ENCODE data around the gene CLMN. TPM values are rescaled to one million over a fixed set of nuclear protein-coding genes. Genes with fewer than 3 reads are reported as not detected.

Gene CLMN
- total and polyA plus RNA-seq, 2 of the 4 experiments (the other 2 are of a cell fraction): 0.10 to 0.18 TPM

DNA sequence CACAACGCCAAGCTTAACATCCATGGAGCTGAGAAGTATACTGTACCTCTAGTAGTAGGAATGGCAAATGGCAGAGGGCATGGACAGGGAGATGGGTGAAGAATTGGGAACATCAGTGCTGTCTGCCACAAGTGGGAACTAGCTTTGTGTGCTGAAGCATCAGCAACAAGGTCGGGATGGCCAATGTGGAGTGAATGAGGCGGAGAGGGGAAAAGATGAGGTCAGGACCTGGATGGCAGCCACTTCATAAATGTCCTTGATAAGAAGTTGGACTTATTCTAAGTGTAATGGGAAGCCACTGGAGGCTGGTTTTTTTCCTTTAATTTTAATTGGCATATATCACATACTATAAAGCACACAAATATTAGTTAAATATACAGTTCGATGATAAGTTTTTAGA is 21.9 kb upstream of the CLMN start:
- no peak for ATAC-seq (ENCODE audit: low read depth)
- H2AK5ac ChIP-seq (ENCODE audit: low read depth, low read length): no peak overlapping the region

More for the DNA sequence above, 21.9 kb upstream of the CLMN start:
- Histone ChIP-seq H3K4ac (ENCODE audit: low read depth, low read length) (no peak overlapping the region), H2BK15ac (ENCODE audit: low read depth, low read length) (no peak overlapping the region), H3K56ac (ENCODE audit: extremely low read depth, insufficient read depth, low read length) (no peak overlapping the region), H4K20me1 (ENCODE audit: insufficient read depth, low read length) (no peaks in the 10 kb centered on the region), H4K8ac (ENCODE audit: low read depth in 2 of 2, low read length in 2 of 2) (no peak overlapping the region), H3K14ac (replicated peaks; ENCODE audit: low read depth, low read length) (no peak overlapping the region), H2AFZ (replicated peaks; ENCODE audit: low read length, poor library complexity) (no peak overlapping the region), H3K27ac (ENCODE audit: insufficient read depth, low read length) (no peak overlapping the region), H4K91ac (ENCODE audit: insufficient read depth, low read depth, low read length) (no peak overlapping the region), H3K36me3 (ENCODE audit: control insufficient read depth, insufficient read depth, low read length) (no peaks in the 10 kb centered on the region), H3K27me3 (ENCODE audit: control insufficient read depth, insufficient read depth, low read length) (no peaks in the 10 kb centered on the region; the same call in 1 of the 2 replicates), H2BK20ac (ENCODE audit: low read depth, low read length) (no peak overlapping the region), H2BK120ac (ENCODE audit: low read depth, low read length) (no peak overlapping the region), H3K9me3 (ENCODE audit: control insufficient read depth, insufficient read depth, low read length) (no peaks in the 10 kb centered on the region), H2BK5ac (ENCODE audit: low read depth, low read length, poor library complexity, severe bottlenecking) (no peak overlapping the region), H3K4me1 (ENCODE audit: control insufficient read depth, insufficient read depth, low read length) (no peaks in the 10 kb centered on the region), H3K18ac (ENCODE audit: low read depth, low read length) (no peak overlapping the region), H3K79me1 (ENCODE audit: low read depth in 1 of 2, low read length in 2 of 2) (no peaks in the 10 kb centered on the region), H3K4me3 (ENCODE audit: insufficient read depth, low read depth, low read length) (no peak overlapping the region), H3K4me2 (ENCODE audit: low read depth, low read length) (no peak overlapping the region), H3K9ac (ENCODE audit: low read depth, low read length) (no peak overlapping the region), H4K5ac (ENCODE audit: low read depth, low read length) (no peak overlapping the region), H3K23ac (ENCODE audit: low read depth, low read length) (no peak overlapping the region), H2AK9ac (replicated peaks; ENCODE audit: low read depth, low read length, poor library complexity) (no peak overlapping the region), H3K9me1 (ENCODE audit: insufficient read depth, low read length) (no peaks in the 10 kb centered on the region)
- ChIA-PET POLR2A (ENCODE audit: unreplicated experiment) (no interaction called here), CTCF (no interaction called here)
- in situ Hi-C loops (cut with MboI; ENCODE audit: low sequenced_read_pairs) (no loop called here), intact Hi-C loops (cut with micrococcal nuclease) (no loop called here), dilution Hi-C loops (cut with HindIII; ENCODE audit: low sequenced_read_pairs, unreplicated experiment) (no loop called here)
- no peak for DNase-seq
- TF ChIP-seq NFE2L2 (IDR thresholded peaks at IDR 0.05; ENCODE audit: low read depth, low read length) (no peak), CHD1 (IDR thresholded peaks at IDR 0.05; ENCODE audit: low read depth, low read length) (no peak), POLR2A (IDR thresholded peaks at IDR 0.05; ENCODE audit: low read depth, low read length) (no peak), RFX5 (IDR thresholded peaks at IDR 0.05; ENCODE audit: low read depth, low read length) (no peak), MAZ (IDR thresholded peaks at IDR 0.05; ENCODE audit: borderline replicate concordance, low read depth, low read length) (no peak), RAD21 (IDR thresholded peaks at IDR 0.05; ENCODE audit: low read length) (no peak), FOS (IDR thresholded peaks at IDR 0.05; ENCODE audit: low read depth, low read length) (no peak), RCOR1 (IDR thresholded peaks at IDR 0.05; ENCODE audit: insufficient replicate concordance, low read length) (no peak), CEBPB (IDR thresholded peaks at IDR 0.05; ENCODE audit: low read depth, low read length) (no peak), SMC3 (IDR thresholded peaks at IDR 0.05; ENCODE audit: low read depth, low read length) (no peak), BHLHE40 (IDR thresholded peaks at IDR 0.05; ENCODE audit: low read depth, low read length) (no peak), MXI1 (IDR thresholded peaks at IDR 0.05; ENCODE audit: borderline replicate concordance, low read depth, low read length) (no peak), MAFK (IDR thresholded peaks at IDR 0.05; ENCODE audit: low read depth, low read length) (no peak)
- TF ChIP-seq, protein P1, sequence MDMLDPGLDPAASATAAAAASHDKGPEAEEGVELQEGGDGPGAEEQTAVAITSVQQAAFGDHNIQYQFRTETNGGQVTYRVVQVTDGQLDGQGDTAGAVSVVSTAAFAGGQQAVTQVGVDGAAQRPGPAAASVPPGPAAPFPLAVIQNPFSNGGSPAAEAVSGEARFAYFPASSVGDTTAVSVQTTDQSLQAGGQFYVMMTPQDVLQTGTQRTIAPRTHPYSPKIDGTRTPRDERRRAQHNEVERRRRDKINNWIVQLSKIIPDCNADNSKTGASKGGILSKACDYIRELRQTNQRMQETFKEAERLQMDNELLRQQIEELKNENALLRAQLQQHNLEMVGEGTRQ (IDR thresholded peaks at IDR 0.05; ENCODE audit: low read depth, low read length): no peak
- TF ChIP-seq, protein P2, sequence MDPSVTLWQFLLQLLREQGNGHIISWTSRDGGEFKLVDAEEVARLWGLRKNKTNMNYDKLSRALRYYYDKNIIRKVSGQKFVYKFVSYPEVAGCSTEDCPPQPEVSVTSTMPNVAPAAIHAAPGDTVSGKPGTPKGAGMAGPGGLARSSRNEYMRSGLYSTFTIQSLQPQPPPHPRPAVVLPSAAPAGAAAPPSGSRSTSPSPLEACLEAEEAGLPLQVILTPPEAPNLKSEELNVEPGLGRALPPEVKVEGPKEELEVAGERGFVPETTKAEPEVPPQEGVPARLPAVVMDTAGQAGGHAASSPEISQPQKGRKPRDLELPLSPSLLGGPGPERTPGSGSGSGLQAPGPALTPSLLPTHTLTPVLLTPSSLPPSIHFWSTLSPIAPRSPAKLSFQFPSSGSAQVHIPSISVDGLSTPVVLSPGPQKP (IDR thresholded peaks at IDR 0.05; ENCODE audit: borderline replicate concordance, low read depth, low read length): no peak
- TF ChIP-seq, protein P3, sequence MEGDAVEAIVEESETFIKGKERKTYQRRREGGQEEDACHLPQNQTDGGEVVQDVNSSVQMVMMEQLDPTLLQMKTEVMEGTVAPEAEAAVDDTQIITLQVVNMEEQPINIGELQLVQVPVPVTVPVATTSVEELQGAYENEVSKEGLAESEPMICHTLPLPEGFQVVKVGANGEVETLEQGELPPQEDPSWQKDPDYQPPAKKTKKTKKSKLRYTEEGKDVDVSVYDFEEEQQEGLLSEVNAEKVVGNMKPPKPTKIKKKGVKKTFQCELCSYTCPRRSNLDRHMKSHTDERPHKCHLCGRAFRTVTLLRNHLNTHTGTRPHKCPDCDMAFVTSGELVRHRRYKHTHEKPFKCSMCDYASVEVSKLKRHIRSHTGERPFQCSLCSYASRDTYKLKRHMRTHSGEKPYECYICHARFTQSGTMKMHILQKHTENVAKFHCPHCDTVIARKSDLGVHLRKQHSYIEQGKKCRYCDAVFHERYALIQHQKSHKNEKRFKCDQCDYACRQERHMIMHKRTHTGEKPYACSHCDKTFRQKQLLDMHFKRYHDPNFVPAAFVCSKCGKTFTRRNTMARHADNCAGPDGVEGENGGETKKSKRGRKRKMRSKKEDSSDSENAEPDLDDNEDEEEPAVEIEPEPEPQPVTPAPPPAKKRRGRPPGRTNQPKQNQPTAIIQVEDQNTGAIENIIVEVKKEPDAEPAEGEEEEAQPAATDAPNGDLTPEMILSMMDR (conservative IDR thresholded peaks at IDR 0.05; ENCODE audit: low read depth, low read length): no peak
- BruUV-seq (replicated peaks): no TSS peak
- WGBS, 2 experiments (ENCODE audit: extremely low coverage in 2 of 2, insufficient read length in 1 of 2): 62% methylated on average over 2 of the region's 4 CpGs; no CpG with 5 or more reads in 1 of the 2 experiments

Data from IMR-90 (cell line).